Measurements from ENCODE around the gene INAFM1.

- TF ChIP-seq EZH2 (IDR thresholded peaks at IDR 0.05; ENCODE audit: borderline replicate concordance, low read length) (no peak), CTCF (IDR thresholded peaks at IDR 0.05; ENCODE audit: low read length) (no peak)
Observed at GRCh38 chr19:47316513-47316912, 41.8 kb downstream of the INAFM1 start.
